Measurements from ENCODE around the gene MRI1. TPM values are rescaled to one million over a fixed set of nuclear protein-coding genes. Genes with fewer than 3 reads are reported as not detected.
A peak's percentile ranks its signal among the peaks of the same experiment; 100 is the strongest.
"Not testable (repeated sequence)": the region's sequence is repeated elsewhere in the genome, so short reads cannot be mapped to it uniquely, and the experiment has no call there.

Gene MRI1
- total RNA-seq, result 51.8 and 58.0 TPM in 2 replicates

- peak; percentile 76 for DNase-seq
Observed at GRCh38 chr19:13764101-13764807, at the start of gene MRI1. MRI1 (plus strand) TSS chr19:13764522; CDS start chr19:13764589, 67 bp downstream.

- no peak for DNase-seq
Observed at GRCh38 chr19:13717194-13717643, 47.1 kb upstream of the MRI1 start.

- peak; percentile 12 for DNase-seq
Observed at GRCh38 chr19:13718733-13719132, 45.6 kb upstream of the MRI1 start.

- no peak for DNase-seq
Observed at GRCh38 chr19:13722146-13722545, 42.2 kb upstream of the MRI1 start.

GRCh38 chr19:13723206-13723605 is 41.1 kb upstream of the MRI1 start:
- DNase-seq, result no peak

GRCh38 chr19:13726323-13726722 is 38.0 kb upstream of the MRI1 start:
- no peak for DNase-seq

- DNase-seq, result peak; percentile 10
Observed at GRCh38 chr19:13727798-13728197, 36.5 kb upstream of the MRI1 start.

- no peak for DNase-seq
Observed at GRCh38 chr19:13729859-13730258, 34.5 kb upstream of the MRI1 start.

GRCh38 chr19:13731147-13731964 is 33.0 kb upstream of the MRI1 start:
- DNase-seq, result peak; percentile 97

GRCh38 chr19:13732337-13732736 is 32.0 kb upstream of the MRI1 start:
- DNase-seq, result no peak

GRCh38 chr19:13734751-13735150 is 29.6 kb upstream of the MRI1 start:
- DNase-seq, result no peak

GRCh38 chr19:13738073-13738472 is 26.2 kb upstream of the MRI1 start:
- no peak for DNase-seq

GRCh38 chr19:13741893-13742292 is 22.4 kb upstream of the MRI1 start:
- DNase-seq, result no peak

GRCh38 chr19:13742756-13743155 is 21.6 kb upstream of the MRI1 start:
- DNase-seq, result peak; percentile 18

GRCh38 chr19:13744174-13744573 is 20.1 kb upstream of the MRI1 start:
- peak; percentile 57 for DNase-seq

GRCh38 chr19:13747098-13747453 is 17.2 kb upstream of the MRI1 start:
- no peak for DNase-seq

GRCh38 chr19:13748169-13748828 is 16.0 kb upstream of the MRI1 start:
- peak; percentile 60 for DNase-seq

GRCh38 chr19:13751436-13751835 is 12.9 kb upstream of the MRI1 start:
- DNase-seq, result no peak

- DNase-seq, result not testable (repeated sequence)
Observed at GRCh38 chr19:13753622-13754021, 10.7 kb upstream of the MRI1 start.

- DNase-seq, result no peak
Observed at GRCh38 chr19:13756210-13756609, 8.1 kb upstream of the MRI1 start.

- DNase-seq, result no peak
Observed at GRCh38 chr19:13757805-13758772, 6.2 kb upstream of the MRI1 start.

- no peak for DNase-seq
Observed at GRCh38 chr19:13758795-13759194, 5.5 kb upstream of the MRI1 start.
